Occipital lobe (tissue), 2 donors: Measurements from ENCODE around the gene MSX1. TPM values are rescaled to one million over a fixed set of nuclear protein-coding genes. Genes with fewer than 3 reads are reported as not detected.

Experiments used
- DNase-seq: peaks from one replicate; lab custom pipeline; 2025; lab: John Stamatoyannopoulos, UW
- total RNA-seq: library from RNA; depleted of rRNA; stranded (reverse); fragments of >200 nt; gene quantifications from one replicate; pipeline ENCODE4 v1.2.3, GENCODE V29; 2014

The MSX1 gene
- total RNA-seq, 1 donor from 2014 or later: 3.0 TPM

DNA sequence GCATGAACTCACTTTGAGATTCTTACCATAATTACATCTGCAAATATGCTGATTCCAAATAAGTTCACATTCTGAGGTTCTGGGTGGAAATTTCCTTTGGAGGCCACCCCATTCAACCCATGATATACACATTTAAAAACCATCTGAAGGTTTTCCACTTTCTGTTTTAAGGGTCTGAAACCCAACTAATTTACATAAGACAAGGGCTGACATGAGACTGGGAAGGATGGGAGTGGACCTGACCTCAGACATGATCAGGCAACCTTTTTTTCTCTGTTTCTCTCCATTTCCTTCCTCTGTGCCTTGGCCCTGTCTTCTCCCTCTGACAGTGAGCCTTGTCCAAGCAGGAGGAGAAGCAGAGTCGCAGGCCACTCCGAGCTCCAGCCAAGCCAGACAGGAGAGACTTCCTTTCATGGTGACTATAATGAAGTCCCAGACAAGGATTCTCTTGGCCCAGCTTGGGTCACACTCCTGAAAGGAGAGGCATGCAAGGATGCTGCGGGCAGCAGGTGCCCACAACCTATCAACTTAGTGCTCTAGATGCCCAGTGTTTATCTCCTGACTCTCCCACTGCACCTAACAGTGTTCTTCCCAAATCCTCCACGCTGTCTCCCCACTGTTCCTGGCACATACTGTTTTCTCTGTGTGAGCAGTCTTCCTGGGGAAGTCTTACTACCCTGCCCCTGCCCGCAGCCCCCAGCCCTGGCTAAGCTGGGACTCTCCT, 39.9 kb downstream of the MSX1 start:
- no peak for DNase-seq

DNA sequence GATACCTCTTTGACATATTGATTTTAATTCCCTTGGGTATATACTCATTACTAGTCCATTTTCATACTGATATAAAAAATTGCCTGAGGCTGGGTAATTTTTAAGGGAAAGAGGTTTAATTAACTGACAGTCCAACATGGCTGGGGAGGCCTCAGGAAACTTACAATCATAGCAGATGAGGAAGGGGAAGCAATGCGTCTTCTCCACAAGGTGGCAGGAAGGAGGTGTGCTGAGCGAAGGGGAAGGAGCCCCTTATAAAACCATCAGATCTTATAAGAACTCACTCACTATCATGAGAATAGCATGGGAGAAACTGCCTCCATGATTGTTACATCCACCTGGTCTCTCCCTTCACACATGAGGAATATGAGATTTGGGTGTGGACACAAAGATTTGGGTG, 42.4 kb downstream of the MSX1 start:
- no peak for DNase-seq

- no peak for DNase-seq
Measured at GRCh38 chr4:4912155-4912554, 52.7 kb downstream of the MSX1 start.

DNA sequence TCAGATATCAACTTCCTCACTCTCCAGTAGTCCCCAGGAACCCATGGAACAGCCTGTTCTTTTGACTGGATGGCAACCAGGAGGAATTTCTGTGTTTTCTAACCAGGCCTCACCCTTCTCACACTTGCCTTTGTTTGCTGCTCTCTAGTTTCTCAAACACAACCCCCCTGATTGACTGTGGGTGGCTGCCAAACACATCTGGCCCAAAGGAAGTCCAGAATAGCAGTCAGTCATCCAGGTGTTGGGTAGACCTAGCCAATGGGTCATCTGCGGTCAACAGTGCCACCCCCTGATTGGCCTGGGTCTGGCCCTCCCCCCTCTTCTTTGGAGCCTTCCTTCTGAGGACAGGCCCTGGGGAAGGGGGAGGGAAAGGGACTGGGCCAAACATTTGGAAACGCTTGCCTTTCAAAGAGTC, 53.7 kb downstream of the MSX1 start:
- no peak for DNase-seq

Other genes with a start within 250 kb of the MSX1 start
- 0.94 TPM for gene CYTL1, start 159.8 kb downstream of the MSX1 start, total RNA-seq
- 25.9 TPM for gene STK32B, start 191.8 kb downstream of the MSX1 start, total RNA-seq